Esophagus (tissue), 2 donors: ENCODE data around the gene KRT6C. TPM values are rescaled to one million over a fixed set of nuclear protein-coding genes. Genes with fewer than 3 reads are reported as not detected.

Experiments used
- polyA plus RNA-seq, 2 donors: library from polyadenylated mRNA; stranded (reverse); fragments of 200-250 nt; gene quantifications; one replicate each; pipeline ENCODE4 v1.2.3, GENCODE V29; 2013
- donor health status: healthy with polysubstance abuse.
- donor health status: Bipolar disorder and iron deficiency.

Gene KRT6C
- polyA plus RNA-seq, 2 donors: 229 to 427 TPM

Other genes starting within 250 kb of the KRT6C start
- gene KRT7, start 240.6 kb downstream of the KRT6C start, polyA plus RNA-seq: 100 to 1,000 TPM; 153 to 213 TPM
- under 1 TPM; 0.04 to 0.10 TPM for gene KRT86, start 199.2 kb downstream of the KRT6C start, polyA plus RNA-seq
- gene KRT81, start 182.3 kb downstream of the KRT6C start, polyA plus RNA-seq: under 1 TPM; 0.05 to 0.08 TPM
- gene KRT83, start 152.4 kb downstream of the KRT6C start, polyA plus RNA-seq: not detected
- gene KRT85, start 106.3 kb downstream of the KRT6C start, polyA plus RNA-seq: not detected
- under 1 TPM in 1 of 2 donors, not detected in 1; 0.02 TPM for gene KRT84, start 88.2 kb downstream of the KRT6C start, polyA plus RNA-seq
- gene KRT82, start 67.5 kb downstream of the KRT6C start, polyA plus RNA-seq: not detected
- gene KRT75, start 39.4 kb downstream of the KRT6C start, polyA plus RNA-seq: under 1 TPM; 0.08 to 0.19 TPM
- gene KRT6B, start 21.7 kb downstream of the KRT6C start, polyA plus RNA-seq: 100 to 1,000 TPM; 106 to 453 TPM
- 1,000 to 10,000 TPM in 1 of 2 donors, 100 to 1,000 TPM in 1; 945 to 7,628 TPM for gene KRT6A, start 19.5 kb upstream of the KRT6C start, polyA plus RNA-seq
- gene KRT5, start 46.6 kb upstream of the KRT6C start, polyA plus RNA-seq: 1,000 to 10,000 TPM; 3,653 to 6,695 TPM
- not detected for gene KRT71, start 79.3 kb upstream of the KRT6C start, polyA plus RNA-seq
- under 1 TPM; 0.07 to 0.24 TPM for gene KRT74, start 100.0 kb upstream of the KRT6C start, polyA plus RNA-seq
- not detected for gene KRT72, start 127.7 kb upstream of the KRT6C start, polyA plus RNA-seq
- not detected for gene KRT73, start 144.8 kb upstream of the KRT6C start, polyA plus RNA-seq
- under 1 TPM; 0.09 to 0.12 TPM for gene KRT2, start 178.4 kb upstream of the KRT6C start, polyA plus RNA-seq
- gene KRT1, start 206.6 kb upstream of the KRT6C start, polyA plus RNA-seq: 10 to 100 TPM in 1 of 2 donors, 1 to 10 TPM in 1; 4.1 to 12.5 TPM
- gene KRT77, start 229.7 kb upstream of the KRT6C start, polyA plus RNA-seq: under 1 TPM in 1 of 2 donors, not detected in 1; 0.06 TPM